HG02852 (cell line): ENCODE data around the gene CHRNA9.
"Not testable (repeated sequence)": the region's sequence is repeated elsewhere in the genome, so short reads cannot be mapped to it uniquely, and the experiment has no call there.

Experiments used
- ATAC-seq: cut with Tn5 transposase; IDR thresholded peaks from one replicate; pipeline ENCODE4 v1.9.1; 2021; ENCODE audit warnings: mild to moderate bottlenecking, moderate library complexity; ENCODE audit not compliant: unreplicated experiment

Gene CHRNA9, protein sequence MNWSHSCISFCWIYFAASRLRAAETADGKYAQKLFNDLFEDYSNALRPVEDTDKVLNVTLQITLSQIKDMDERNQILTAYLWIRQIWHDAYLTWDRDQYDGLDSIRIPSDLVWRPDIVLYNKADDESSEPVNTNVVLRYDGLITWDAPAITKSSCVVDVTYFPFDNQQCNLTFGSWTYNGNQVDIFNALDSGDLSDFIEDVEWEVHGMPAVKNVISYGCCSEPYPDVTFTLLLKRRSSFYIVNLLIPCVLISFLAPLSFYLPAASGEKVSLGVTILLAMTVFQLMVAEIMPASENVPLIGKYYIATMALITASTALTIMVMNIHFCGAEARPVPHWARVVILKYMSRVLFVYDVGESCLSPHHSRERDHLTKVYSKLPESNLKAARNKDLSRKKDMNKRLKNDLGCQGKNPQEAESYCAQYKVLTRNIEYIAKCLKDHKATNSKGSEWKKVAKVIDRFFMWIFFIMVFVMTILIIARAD

DNA sequence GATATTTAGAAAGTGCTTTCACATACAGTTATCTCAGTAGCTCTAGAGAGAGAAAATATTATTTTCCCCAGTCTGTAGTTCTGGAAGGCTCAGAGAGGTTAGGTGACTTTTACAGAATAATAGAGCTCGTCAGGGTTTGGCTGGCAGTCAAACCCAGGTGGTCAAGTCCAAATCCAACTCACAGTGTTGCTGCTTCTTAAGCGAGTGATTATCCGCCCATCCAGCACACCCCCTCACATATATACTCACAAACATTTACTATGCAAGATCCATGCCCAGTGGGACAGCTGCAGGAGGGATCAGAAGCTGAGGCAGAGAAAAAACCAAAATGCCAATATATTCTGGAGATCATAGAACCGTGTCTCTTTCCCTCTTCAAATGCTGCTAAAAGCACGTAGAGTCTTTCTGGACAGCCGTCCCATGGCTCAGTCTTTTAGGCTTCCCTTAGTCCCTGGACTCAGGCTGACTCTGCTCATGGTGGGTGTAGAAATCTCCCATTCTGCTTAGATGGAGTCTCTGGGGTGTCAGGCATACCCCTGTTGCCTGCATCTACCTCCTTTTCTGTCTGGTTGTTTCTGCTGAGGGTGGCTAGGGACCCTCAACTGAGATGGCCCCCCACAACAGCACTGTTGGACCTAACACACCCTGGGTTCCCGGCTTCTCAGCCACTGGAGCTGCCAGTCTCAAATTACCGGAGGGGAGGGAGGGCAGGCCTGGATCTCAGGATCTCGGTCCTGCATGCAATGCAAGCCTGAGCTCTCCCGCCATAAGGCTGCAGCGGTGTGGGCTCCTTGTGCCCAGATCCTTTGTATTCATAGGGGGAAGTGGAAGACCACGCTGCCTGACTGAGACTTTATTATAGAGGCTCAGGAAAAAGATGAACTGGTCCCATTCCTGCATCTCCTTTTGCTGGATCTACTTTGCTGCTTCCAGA is at the start of gene CHRNA9:
Gene CHRNA9 (plus strand): TSS at position 743 of the 934 bp plus-strand sequence. CDS start 135 bp downstream, at position 878.
- ATAC-seq, result no peak

DNA sequence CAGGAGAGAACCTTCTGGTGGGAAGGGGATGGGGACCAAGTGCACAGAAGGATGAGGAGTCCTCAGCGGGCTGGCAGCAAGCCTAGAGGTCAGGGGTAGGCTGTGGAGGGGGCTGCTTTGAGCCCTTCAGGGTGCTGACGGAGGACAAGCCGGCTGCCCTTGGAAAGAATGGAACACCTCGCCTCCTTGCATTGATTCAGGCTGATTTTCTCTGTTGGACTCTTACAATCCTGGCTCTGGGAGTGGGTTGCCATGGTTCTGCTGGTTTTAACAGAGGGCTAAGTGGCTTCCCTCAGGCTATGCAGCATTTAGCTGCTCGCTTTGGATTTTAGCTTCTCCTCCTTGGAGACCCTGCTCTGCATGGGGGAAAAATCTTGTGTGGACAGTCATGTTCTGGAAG is 49.4 kb upstream of the CHRNA9 start:
- no peak for ATAC-seq

DNA sequence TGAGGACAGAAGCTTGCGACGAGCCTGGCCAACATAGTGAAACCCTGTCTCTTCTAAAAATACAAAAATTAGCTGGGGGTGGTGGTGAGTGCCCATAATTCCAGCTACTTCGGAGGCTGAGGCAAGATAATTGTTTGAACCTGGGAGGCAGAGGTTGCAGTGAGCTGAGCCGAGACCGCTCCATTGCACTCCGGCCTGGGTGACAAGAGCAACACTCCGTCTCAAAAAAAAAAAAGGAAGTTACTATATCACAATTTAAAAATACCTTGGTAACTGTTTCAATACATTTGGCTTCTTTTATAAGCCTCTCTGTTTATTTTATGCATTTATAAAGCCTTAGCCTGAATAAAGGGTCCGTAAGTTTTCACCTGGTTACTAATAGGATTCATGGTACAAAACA is 46.6 kb upstream of the CHRNA9 start:
- no peak for ATAC-seq

DNA sequence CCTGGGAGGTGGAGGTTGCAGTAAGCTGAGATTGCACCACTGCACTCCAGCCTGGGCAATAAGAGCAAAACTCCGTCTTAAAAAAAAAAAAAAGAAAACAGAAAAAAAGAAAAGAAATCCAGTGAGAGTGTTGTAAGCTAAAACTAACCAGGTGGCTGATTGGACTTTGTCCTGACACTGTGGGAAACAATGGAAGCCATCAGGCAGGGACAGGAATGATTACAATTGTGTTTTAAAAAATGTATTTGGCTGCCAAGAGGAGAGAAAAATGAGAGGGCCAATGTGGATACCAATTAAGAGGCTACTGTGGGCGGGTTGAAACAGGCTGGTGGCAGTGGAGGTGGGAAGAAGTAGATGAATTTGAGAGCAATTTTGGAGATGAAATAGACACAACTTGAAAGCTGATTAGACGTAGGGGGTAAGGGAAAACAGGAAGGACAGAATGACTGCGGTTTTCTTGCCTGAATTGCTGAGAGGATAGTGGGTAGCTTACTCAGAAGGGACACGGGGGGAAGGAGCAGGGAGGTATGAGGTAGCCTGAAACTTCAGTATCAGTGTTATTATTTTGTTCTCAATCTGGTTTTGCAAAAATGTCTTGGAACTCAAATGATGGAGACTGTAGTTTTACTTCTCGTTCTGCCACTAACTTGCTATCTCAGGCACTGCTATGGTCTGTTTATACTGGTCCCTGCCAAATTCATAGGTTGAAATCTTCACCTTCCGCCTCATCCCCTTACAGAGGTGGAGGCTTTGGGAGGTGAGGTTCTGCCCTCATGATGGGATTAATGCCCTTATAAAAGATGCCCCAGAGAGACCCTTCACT is 45.6 kb upstream of the CHRNA9 start:
- peak; percentile 71 for ATAC-seq

DNA sequence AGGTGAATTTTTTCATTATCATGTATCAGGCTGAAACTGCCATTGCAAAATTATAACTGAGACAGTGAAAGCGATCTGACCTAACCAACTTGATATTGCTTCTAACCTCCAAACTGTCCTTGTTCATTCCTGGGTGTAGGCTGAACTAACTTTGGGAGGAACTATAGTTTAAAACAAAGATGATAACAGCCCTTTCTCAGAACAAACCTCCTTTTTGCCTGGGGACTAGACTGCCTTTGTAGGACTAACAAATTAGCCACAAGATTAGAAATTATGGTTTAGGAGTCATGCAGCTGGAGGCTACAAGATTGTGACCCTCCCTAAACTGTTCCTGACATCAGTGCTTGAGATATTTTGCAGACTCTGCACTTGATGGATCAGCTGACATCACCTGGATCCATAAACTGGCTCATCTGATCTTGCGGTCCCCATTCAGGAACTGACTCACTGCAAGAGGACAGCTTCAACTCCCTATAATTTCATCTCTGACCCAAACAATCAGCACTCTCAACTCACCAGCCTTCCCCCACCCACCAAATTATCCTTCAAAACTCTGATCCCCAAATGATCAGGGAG is 44.4 kb upstream of the CHRNA9 start:
- ATAC-seq, result not testable (repeated sequence)

DNA sequence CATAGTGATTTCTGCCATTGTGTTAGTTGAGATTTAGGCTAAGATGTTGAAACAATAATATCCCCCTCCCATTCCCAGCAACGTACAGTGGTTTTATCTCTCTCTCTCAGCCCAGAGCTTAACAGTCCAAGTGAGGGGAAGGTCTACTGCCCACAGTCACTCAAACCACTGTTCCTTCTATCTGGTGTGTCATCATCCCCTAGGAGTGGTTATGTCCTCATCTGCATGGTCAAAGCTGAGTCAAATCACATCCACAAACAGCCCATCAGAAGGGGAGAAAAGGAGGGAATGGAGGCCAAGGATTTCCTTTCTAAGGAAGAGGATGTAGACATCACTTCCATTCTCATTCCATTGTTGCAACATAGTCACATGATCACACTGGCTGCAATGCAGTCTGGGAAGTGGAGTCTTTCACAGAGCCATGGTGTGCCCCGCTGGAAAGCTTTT is 42.8 kb upstream of the CHRNA9 start:
- ATAC-seq, result no peak

DNA sequence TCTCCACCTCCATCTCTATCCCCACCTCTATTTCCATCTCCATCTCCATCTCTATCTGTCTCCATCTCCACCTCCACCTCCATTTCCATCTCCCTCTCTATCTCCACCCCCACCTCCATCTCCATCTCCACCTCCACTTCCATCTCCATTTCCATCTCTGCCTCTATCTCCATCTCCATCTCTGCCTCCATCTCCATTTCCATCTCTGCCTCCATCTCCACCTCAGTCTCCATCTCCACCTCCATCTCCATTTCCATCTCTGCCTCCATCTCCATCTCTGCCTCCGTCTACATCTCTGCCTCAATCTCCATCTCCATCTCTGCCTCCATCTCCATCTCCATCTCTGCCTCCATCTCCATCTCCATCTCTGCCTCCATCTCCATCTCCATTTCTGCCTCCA is 40.8 kb upstream of the CHRNA9 start:
- ATAC-seq, result no peak

DNA sequence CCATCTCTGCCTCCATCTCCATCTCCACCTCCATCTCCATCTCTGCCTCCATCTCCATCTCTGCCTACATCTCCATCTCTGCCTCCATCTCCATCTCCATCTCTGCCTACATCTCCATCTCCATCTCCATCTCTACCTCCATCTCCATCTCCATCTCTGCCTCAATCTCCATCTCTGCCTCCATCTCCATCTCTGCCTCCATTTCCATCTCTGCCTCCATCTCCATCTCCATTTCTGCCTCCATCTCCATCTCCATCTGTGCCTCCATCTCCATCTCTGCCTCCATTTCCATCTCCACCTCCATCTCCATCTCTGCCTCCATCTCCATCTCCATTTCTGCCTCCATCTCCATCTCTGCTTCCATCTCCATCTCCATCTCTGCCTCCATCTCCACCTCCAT is 40.1 kb upstream of the CHRNA9 start:
- ATAC-seq, result not testable (repeated sequence)

DNA sequence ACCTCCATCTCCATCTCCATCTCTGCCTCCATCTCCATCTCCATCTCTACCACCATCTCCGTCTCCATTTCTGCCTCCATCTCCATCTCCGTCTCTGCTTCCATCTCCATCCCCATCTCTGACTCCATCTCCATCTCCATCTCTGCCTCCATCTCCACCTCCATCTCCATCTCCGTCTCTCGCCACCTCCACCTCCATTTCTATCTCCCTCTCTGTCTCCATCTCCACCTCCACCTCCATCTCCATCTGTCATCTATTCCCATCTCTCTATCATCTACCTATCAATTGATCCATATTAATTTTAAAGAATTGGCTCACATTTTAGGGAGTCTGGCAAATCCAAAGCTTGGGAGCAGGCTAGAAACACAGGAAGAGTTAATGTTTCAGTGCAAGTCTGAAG is 39.6 kb upstream of the CHRNA9 start:
- ATAC-seq, result no peak

DNA sequence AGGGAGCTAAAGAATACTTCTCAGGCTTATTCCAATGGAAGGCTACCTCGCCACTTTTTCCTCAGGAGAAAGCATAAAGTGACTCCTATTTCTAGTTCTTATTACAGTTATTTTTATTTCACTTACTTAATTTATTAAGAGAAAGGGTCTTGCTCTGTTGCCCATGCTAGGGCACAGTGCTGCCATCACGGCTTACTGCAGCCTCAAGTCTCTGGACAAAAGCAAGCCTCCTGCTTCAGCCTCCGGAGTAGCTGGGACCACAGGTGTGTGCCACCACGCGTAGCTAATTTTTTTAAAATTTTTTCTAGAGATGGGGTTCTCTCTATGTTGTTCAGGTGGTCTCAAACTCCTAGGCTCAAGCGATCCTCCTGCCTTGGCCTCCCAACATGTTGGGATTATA is 36.0 kb upstream of the CHRNA9 start:
- no peak for ATAC-seq

DNA sequence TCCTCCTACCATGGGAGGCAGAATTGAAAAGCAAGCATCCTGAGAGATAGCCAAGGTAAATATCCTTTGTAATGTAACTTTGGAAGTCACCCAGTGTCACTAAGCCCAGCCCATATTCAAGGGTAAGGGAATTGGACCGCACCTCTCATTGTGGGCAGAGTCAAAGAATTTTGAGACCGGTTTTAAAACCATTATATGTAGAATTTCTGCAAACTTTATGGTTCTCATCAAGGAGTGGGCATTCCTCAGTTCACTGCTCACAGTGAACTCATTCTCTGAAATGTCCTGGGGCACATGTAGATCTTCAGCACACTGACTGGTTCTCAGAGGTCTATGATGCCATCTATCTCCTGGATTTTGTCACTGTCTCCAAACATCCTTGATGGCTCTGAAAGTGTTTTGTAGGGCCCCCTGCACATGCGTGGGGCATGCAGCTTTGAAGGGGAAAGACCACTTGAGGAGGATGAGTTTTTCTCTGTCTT is 35.3 kb upstream of the CHRNA9 start:
- no peak for ATAC-seq

DNA sequence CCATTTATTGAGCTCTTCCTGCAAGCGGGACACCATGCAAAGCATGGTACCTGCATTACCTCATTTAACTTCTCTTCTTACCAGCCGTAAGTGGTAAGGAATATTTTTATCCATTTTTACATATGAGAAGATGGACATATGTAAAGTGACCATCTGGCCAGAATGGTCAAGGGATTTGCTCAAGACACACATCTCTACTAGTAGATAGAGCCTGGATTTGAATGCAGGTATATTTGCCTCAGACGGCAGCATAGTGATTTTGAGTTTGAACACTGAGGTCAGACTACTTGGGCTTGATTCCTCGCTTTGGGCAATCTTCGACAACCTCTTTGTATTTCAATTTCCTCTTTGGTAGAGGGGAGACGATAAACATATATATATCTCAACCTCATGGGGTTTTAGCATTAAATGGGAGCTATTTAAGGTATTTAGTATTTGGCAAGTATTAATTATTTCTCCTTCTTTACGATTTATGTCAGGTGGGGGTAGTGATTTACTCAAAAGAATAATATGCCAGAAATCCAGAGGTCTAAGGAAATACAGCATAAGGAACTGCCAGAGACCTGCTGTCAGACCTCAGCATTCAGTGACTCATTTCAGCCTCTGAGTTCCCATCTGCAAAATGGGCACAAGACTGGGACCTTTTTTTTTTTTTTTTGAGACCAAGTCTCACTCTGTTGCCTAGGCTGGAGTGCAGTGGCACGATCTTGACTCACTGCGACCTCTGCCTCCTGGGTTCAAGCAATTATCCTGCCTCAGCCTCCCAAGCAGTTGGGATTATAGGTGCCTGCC is 34.6 kb upstream of the CHRNA9 start:
- ATAC-seq, result no peak

DNA sequence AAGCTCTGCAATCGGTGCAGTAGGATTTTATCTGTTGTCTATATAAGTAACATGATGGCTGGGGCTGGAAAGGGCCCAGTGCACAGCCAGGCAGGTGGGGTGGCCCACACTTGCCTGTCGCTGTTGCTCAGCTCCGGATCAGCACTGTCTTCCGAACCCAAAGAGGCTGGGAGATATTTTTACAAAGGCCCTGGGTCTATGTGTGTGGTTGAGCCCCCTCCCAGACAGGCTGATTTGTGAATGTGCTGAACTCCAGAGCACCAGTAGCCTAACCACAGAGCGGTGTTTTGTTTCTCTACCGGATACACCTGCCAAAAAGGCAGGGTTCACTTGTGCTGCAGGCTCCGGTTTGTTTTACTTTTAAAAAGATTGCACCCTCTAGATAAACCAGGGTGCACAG is 33.5 kb upstream of the CHRNA9 start:
- peak; percentile 88 for ATAC-seq

DNA sequence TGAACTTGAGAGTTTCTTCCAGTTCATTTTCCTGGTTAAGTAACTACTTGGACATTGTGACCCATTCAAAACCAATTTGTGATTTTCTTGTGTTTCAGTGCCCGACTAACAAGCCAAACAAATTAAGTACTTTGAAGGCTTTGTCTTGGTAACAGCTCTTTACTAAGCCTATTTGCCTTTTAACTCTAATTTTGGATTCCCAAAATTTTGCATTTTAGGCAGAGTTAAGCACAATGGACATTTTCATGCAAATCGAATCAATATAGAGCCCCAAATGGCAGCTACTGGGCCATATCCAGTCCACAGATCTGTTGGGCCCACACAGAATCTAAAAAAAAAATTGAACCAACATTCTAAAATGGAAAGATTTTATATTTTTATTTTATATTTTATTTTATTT is 31.4 kb upstream of the CHRNA9 start:
- no peak for ATAC-seq

DNA sequence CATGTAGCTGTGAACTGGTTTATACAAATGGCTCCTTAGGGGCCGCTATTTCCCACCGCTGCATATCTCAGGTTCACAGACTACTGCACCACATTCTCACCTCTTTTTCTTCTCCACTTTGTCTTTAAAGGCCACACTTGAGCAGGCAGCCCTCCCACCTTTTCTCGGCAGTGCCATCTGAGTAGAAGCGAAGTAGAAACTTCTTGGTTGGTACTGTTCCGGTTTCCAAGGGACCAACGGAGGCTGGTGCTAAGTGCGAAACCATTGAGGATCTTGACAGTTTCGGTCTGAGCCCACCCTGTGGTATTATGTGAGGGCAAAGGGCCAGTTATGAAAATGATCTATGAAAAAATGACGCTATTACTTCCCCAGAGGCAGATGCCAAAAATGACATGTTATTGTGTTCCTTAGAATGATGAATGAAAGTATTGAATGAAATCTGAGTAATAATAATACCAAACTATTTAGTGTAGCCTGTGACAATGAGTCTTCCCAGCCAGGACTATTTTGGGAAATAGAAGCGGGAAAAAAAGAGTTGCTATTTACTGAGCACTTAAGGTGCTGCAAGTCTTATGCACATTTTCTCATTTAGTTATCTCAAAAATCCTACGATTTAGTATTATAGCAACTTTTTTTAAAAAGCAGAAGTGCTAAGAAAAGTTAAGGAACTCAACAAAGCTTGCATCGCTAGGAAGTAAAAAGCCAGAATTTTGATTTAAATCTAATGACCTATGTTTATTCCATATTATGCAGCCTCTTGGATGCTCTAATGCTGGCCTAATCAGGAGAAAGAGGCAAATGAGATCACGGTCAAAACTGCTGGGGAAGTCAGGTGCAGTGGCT is 29.6 kb upstream of the CHRNA9 start:
- peak; percentile 25 for ATAC-seq

DNA sequence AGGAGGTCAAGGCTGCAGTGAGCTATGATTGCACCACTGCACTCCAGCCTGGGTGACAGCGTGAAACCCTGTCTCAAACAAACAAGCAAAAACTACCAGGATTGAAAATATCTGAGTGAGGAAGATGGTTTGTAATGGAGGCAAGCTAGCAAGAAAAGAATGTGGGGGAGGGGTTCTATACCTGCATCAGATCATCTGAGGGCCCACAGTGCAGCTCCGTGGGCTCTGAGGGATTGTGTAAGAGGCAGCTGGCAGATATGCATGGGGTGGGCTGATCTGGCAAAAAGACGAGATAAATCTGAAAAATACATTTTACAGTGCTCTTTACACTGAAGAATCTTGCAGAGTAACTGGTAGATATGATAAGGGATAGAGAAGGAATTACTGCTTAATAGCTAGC is 28.9 kb upstream of the CHRNA9 start:
- ATAC-seq, result no peak

DNA sequence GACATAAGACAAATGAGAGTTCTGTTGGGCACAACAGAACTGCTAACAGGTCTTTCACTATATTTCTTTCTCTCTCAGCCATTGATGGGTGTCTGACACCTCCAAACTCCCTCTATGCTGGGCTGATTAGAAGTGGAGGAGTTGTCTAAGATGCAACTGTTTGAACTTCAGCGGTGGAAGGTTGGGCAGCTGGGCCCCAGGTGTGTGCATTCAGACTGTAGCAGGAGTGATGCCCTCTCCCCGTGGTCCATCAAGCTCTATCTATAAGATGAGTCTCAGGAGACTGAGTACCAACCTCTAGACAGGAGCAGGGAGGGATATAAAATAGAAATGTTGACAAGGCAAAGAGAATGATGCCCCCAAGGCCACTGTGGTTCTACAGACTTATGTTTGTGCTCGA is 28.2 kb upstream of the CHRNA9 start:
- ATAC-seq, result no peak

DNA sequence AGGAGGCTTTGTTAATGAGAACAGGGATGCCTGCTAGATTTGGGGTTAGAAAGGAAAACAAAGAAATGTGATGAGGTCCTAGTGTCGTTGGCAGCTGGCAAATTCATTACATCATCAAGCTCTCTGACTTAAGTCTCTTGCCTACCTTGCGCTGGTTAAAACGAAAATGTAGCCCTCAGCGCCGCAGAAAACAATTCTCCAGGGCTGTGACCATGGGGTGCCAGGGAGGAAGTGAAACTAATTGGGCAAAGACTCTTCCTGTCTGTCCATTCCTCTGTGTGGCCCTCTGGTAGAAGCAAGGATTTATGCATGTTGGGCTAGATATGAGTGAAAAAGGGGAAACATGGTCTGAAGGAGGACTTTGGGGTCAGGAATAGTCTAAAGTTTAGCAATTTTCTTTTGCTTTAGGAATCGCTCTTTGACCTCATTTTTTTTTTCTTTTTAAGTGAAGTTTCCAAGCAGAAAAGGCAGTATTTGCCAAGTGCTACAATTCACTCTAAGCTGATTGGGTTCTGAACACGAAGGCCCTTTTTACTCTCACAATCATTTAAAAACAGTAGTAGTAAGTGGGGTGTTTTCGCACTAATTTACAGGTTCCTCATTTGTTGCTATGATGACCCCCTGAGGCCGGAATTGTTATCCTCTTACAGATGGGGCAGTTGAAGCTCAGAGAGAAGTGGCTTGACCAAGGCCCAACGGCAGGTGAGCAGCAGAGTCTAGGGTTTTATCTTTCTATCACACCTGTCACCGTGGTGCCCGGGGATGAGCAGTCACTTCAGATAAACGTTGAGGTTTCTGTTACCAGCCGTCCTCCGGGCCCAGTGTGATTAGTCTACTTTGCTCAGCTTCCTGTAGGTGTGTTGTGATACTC is 27.3 kb upstream of the CHRNA9 start:
- no peak for ATAC-seq
